IMR-90 (cell line): ENCODE results near the gene KDM8. TPM values are rescaled to one million over a fixed set of nuclear protein-coding genes. Genes with fewer than 3 reads are reported as not detected.

Experiments
- ATAC-seq: fragments of 200-7000 bp; cut with Tn5 transposase; 2 replicates; pipeline ENCODE4 v1.9.1; 2020; ENCODE audit warnings: low read depth, mild to moderate bottlenecking, moderate library complexity
- BruUV-seq: library from RNA; stranded (reverse); fragments of 400-500 nt; replicated peaks from 2 replicates; lab custom pipeline; 2021; lab: Mats Ljungman, UMichigan
- CTCF ChIA-PET: fragments of 300-600 bp; formaldehyde crosslinking; extraction: SDS; loops from one replicate; lab custom pipeline; 2021; ENCODE audit warnings: antibody characterized with exemption; lab: Yijun Ruan, JAX
- POLR2A ChIA-PET: fragments of 300-600 bp; sonication (Branson Sonifier 250); formaldehyde crosslinking; loops from one replicate; lab custom pipeline; 2022; ENCODE audit warnings: antibody characterized with exemption; ENCODE audit not compliant: unreplicated experiment; lab: Charles Lee
- DNase-seq: peaks from one replicate; pipeline ENCODE4 v3.0.0; 2013
- H2AFZ ChIP-seq: replicated peaks from 2 replicates; pipeline ENCODE3; 2013; ENCODE audit warnings: low read length, mild to moderate bottlenecking; ENCODE audit not compliant: poor library complexity
- H2AK5ac ChIP-seq: 2 replicates; pipeline ENCODE4 v1.6.1; 2013; ENCODE audit warnings: low read depth, low read length, inconsistent platforms
- H2AK9ac ChIP-seq: replicated peaks from 2 replicates; pipeline ENCODE3; 2013; ENCODE audit warnings: mild to moderate bottlenecking, low read depth, low read length, moderate library complexity; ENCODE audit not compliant: poor library complexity
- H2BK120ac ChIP-seq: 2 replicates; pipeline ENCODE4 v1.6.1; 2013; ENCODE audit warnings: low read depth, low read length, inconsistent platforms
- H2BK15ac ChIP-seq: 3 replicates; pipeline ENCODE4 v1.6.1; 2013; ENCODE audit warnings: low read depth, low read length, inconsistent platforms
- H2BK20ac ChIP-seq: 2 replicates; pipeline ENCODE4 v1.6.1; 2013; ENCODE audit warnings: low read depth, mild to moderate bottlenecking, inconsistent platforms, low read length, moderate library complexity
- H2BK5ac ChIP-seq: 2 replicates; pipeline ENCODE4 v1.6.1; 2013; ENCODE audit warnings: mild to moderate bottlenecking, low read depth, low read length, inconsistent platforms; ENCODE audit not compliant: poor library complexity, severe bottlenecking
- H3K14ac ChIP-seq: replicated peaks from 2 replicates; pipeline ENCODE4 v1.6.1; 2013; ENCODE audit warnings: low read depth, low read length, inconsistent platforms
- H3K18ac ChIP-seq: 2 replicates; pipeline ENCODE4 v1.6.1; 2013; ENCODE audit warnings: low read depth, low read length, control low read depth
- H3K23ac ChIP-seq: 2 replicates; pipeline ENCODE4 v1.6.1; 2013; ENCODE audit warnings: low read depth, low read length, inconsistent platforms
- H3K27ac ChIP-seq: 2 replicates; pipeline ENCODE4 v1.5.1; 2013; ENCODE audit warnings: mild to moderate bottlenecking, control low read depth, low read length; ENCODE audit not compliant: insufficient read depth
- H3K27me3 ChIP-seq: 2 replicates; pipeline ENCODE4 v1.6.1; 2013; ENCODE audit warnings: low read length; ENCODE audit not compliant: control insufficient read depth, insufficient read depth
- H3K36me3 ChIP-seq: 2 replicates; pipeline ENCODE4 v1.6.1; 2013; ENCODE audit warnings: low read length, mixed read lengths; ENCODE audit not compliant: control insufficient read depth, insufficient read depth
- H3K4ac ChIP-seq: 2 replicates; pipeline ENCODE4 v1.6.1; 2013; ENCODE audit warnings: low read depth, low read length, inconsistent platforms
- H3K4me1 ChIP-seq: 2 replicates; pipeline ENCODE4 v1.6.1; 2013; ENCODE audit warnings: low read length, mixed read lengths; ENCODE audit not compliant: control insufficient read depth, insufficient read depth
- H3K4me2 ChIP-seq: 2 replicates; pipeline ENCODE4 v1.6.1; 2013; ENCODE audit warnings: low read depth, mild to moderate bottlenecking, control low read depth, low read length, moderate library complexity
- H3K4me3 ChIP-seq: 2 replicates; pipeline ENCODE4 v1.5.1; 2013; ENCODE audit warnings: low read depth, mild to moderate bottlenecking, control low read depth, low read length, moderate library complexity; ENCODE audit not compliant: insufficient read depth
- H3K56ac ChIP-seq: 2 replicates; pipeline ENCODE4 v1.6.1; 2013; ENCODE audit warnings: low read length, inconsistent platforms; ENCODE audit not compliant: insufficient read depth; ENCODE audit errors: extremely low read depth
- H3K79me1 ChIP-seq, 2 experiments: 2 replicates each; pipeline ENCODE4 v1.6.1; 2013; ENCODE audit warnings: low read length in 2 of 2, inconsistent platforms in 1 of 2, low read depth in 1 of 2
- H3K9ac ChIP-seq: 2 replicates; pipeline ENCODE4 v1.6.1; 2013; ENCODE audit warnings: low read depth, low read length, control low read depth
- H3K9me1 ChIP-seq: 2 replicates; pipeline ENCODE4 v1.6.1; 2013; ENCODE audit warnings: low read length, inconsistent platforms; ENCODE audit not compliant: insufficient read depth
- H3K9me3 ChIP-seq: 2 replicates; pipeline ENCODE4 v1.6.1; 2013; ENCODE audit warnings: low read length; ENCODE audit not compliant: control insufficient read depth, insufficient read depth
- H4K20me1 ChIP-seq: 2 replicates; pipeline ENCODE4 v1.6.1; 2013; ENCODE audit warnings: low read length, inconsistent platforms; ENCODE audit not compliant: insufficient read depth
- H4K5ac ChIP-seq: 2 replicates; pipeline ENCODE4 v1.6.1; 2013; ENCODE audit warnings: mild to moderate bottlenecking, low read depth, low read length, control low read depth
- H4K8ac ChIP-seq, 2 experiments: 2 replicates each; pipeline ENCODE4 v1.6.1; 2013; ENCODE audit warnings: low read depth in 2 of 2, low read length in 2 of 2, control low read depth in 1 of 2, inconsistent platforms in 1 of 2
- H4K91ac ChIP-seq: 2 replicates; pipeline ENCODE4 v1.6.1; 2013; ENCODE audit warnings: low read depth, low read length, inconsistent platforms; ENCODE audit not compliant: insufficient read depth
- BHLHE40 ChIP-seq: fragments of 150-350 bp; IDR thresholded peaks from 2 replicates; pipeline ENCODE4 v1.6.1; 2016; ENCODE audit warnings: mild to moderate bottlenecking, low read depth, low read length
- CEBPB ChIP-seq: IDR thresholded peaks from 2 replicates; pipeline ENCODE4 v1.6.1; 2012; ENCODE audit warnings: low read depth, low read length, improper control_type of control experiment
- CHD1 ChIP-seq: IDR thresholded peaks from 2 replicates; pipeline ENCODE4 v1.6.1; 2012; ENCODE audit warnings: low read depth, low read length, improper control_type of control experiment
- ELK1 ChIP-seq: fragments of 150-350 bp; IDR thresholded peaks from 2 replicates; pipeline ENCODE4 v1.6.1; 2016; ENCODE audit warnings: low read depth, mild to moderate bottlenecking, low read length, moderate library complexity, borderline replicate concordance
- FOS ChIP-seq: fragments of 150-350 bp; IDR thresholded peaks from 2 replicates; pipeline ENCODE4 v1.6.1; 2016; ENCODE audit warnings: low read depth, low read length
- MAFK ChIP-seq: IDR thresholded peaks from 2 replicates; pipeline ENCODE4 v1.6.1; 2012; ENCODE audit warnings: low read depth, low read length, improper control_type of control experiment
- MXI1 ChIP-seq: IDR thresholded peaks from 2 replicates; pipeline ENCODE4 v1.6.1; 2012; ENCODE audit warnings: low read depth, mild to moderate bottlenecking, low read length, moderate library complexity, borderline replicate concordance
- NFE2L2 ChIP-seq: fragments of 150-350 bp; IDR thresholded peaks from 2 replicates; pipeline ENCODE4 v1.6.1; 2016; ENCODE audit warnings: low read depth, mild to moderate bottlenecking, low read length
- POLR2A ChIP-seq: IDR thresholded peaks from 2 replicates; pipeline ENCODE4 v1.6.1; 2012; ENCODE audit warnings: mild to moderate bottlenecking, low read depth, low read length
- RAD21 ChIP-seq: IDR thresholded peaks from 2 replicates; pipeline ENCODE4 v1.6.1; 2012; ENCODE audit warnings: low read length, improper control_type of control experiment
- RCOR1 ChIP-seq: IDR thresholded peaks from 2 replicates; pipeline ENCODE4 v1.6.1; 2012; ENCODE audit warnings: mild to moderate bottlenecking, low read length, improper control_type of control experiment; ENCODE audit not compliant: insufficient replicate concordance
- RFX5 ChIP-seq: IDR thresholded peaks from 2 replicates; pipeline ENCODE4 v1.8.0; 2012; ENCODE audit warnings: low read depth, mild to moderate bottlenecking, low read length, moderate library complexity
- SMC3 ChIP-seq: fragments of 150-350 bp; IDR thresholded peaks from 2 replicates; pipeline ENCODE4 v1.6.1; 2016; ENCODE audit warnings: low read depth, mild to moderate bottlenecking, antibody characterized with exemption, low read length, moderate library complexity
- WGBS, 2 experiments: methylation state at CpG; one replicate each; pipeline versions ENCODE4 v1.1.5 to v1.1.7; 2013; ENCODE audit warnings: missing lambda C conversion rate in 2 of 2; ENCODE audit not compliant: insufficient read length in 1 of 2; ENCODE audit errors: extremely low coverage in 2 of 2; 5-methylcytosine and 5-hydroxymethylcytosine counted together
- dilution Hi-C: fragments of 300-500 bp; cut with HindIII; formaldehyde crosslinking; loops from one replicate; pipeline ENCODE4 v1.14.3; 2018; ENCODE audit warnings: low sequenced_read_pairs; ENCODE audit not compliant: unreplicated experiment
- in situ Hi-C: fragments of 300-500 bp; cut with MboI; formaldehyde crosslinking; loops from 3 replicates; pipeline ENCODE4 v1.14.3; 2019; ENCODE audit warnings: low sequenced_read_pairs, inconsistent platforms, mixed read lengths
- intact Hi-C: fragments of 100-400 bp; cut with micrococcal nuclease; formaldehyde crosslinking; loops from 2 replicates; pipeline ENCODE4 v1.10.0; 2022
- polyA plus RNA-seq, 3 experiments: library from polyadenylated mRNA; depleted of rRNA; stranded (reverse); fragments of >200 nt; gene quantifications; 2 replicates each; pipeline ENCODE4 v1.2.3, GENCODE V29; 2012; ENCODE audit warnings: low replicate concordance in 1 of 3
- total RNA-seq: library from RNA; depleted of rRNA; stranded (reverse); fragments of >200 nt; gene quantifications from 2 replicates; pipeline ENCODE4 v1.2.3, GENCODE V29; 2012
- TF ChIP-seq, protein P1 (sequence below): fragments of 150-350 bp; IDR thresholded peaks from 2 replicates; pipeline ENCODE4 v1.6.1; 2017; ENCODE audit warnings: mild to moderate bottlenecking, antibody characterized with exemption, low read length, low read depth
- TF ChIP-seq, protein P2 (sequence below): conservative IDR thresholded peaks from 2 replicates; pipeline ENCODE4 v1.5.1; 2012; ENCODE audit warnings: mild to moderate bottlenecking, low read depth, low read length, improper control_type of control experiment

KDM8 gene
- total and polyA plus RNA-seq, 2 of the 4 experiments (the other 2 are of a cell fraction): 3.2 to 3.8 TPM

GRCh38 chr16:27204312-27204915, 1.1 kb downstream of the KDM8 start:
- peak overlapping the region; percentile 28; the same call in 1 of the 2 replicates for H2BK120ac ChIP-seq
- H2AFZ ChIP-seq: peak overlapping the region; percentile 95
- H4K20me1 ChIP-seq: no peaks in the 10 kb centered on the region
- H3K27me3 ChIP-seq: no peaks in the 10 kb centered on the region
- ChIA-PET POLR2A (interaction anchor here (1.1 kb wide), 1 partner anchor 26 kb away, joined by 5 read pairs; no protein-coding TSS in a partner anchor), CTCF (interaction anchor here (1.0 to 1.5 kb wide), 2 partner anchors 25 to 163 kb away, joined by 3 read pairs; no protein-coding TSS in a partner anchor)
- H3K14ac ChIP-seq: peak overlapping the region; percentile 82
- peaks cover 15 to 27% of the 10 kb centered on the region in 2 experiments; a peak in 2 of 4 replicates for H3K79me1 ChIP-seq
- H3K9ac ChIP-seq: peak overlapping the region; percentile 80
- H3K4me3 ChIP-seq: peak overlapping the region; percentile 56
- no peak overlapping the region for H2BK20ac ChIP-seq
- peak overlapping the region; percentile 84 for H3K27ac ChIP-seq
- H3K9me1 ChIP-seq: peaks cover 3% of the 10 kb centered on the region
- in situ Hi-C loops: no loop called here
- H4K8ac ChIP-seq: peak overlapping the region; percentile 82 to 92
- peak overlapping the region; percentile 90 for H2AK9ac ChIP-seq
- no peaks in the 10 kb centered on the region for H3K36me3 ChIP-seq
- dilution Hi-C loops: no loop called here
- 0 out of 3 replicates have a peak overlapping the region, but pooled peaks have one; percentile 8 for H2BK15ac ChIP-seq
- ATAC-seq (no peak), DNase-seq (no peak)
- H2BK5ac ChIP-seq: peak overlapping the region; percentile 75
- peak overlapping the region; percentile 79 for H3K4me2 ChIP-seq
- peak overlapping the region; percentile 83 for H3K56ac ChIP-seq
- peak overlapping the region; percentile 78 for H3K23ac ChIP-seq
- H4K5ac ChIP-seq: peak overlapping the region; percentile 61
- H3K18ac ChIP-seq: peak overlapping the region; percentile 31; the same call in 1 of the 2 replicates
- intact Hi-C loops: no loop called here
- H3K4me1 ChIP-seq: peaks cover 2% of the 10 kb centered on the region
- peak overlapping the region; percentile 83 for H2AK5ac ChIP-seq
- no TSS peak for BruUV-seq
- no peaks in the 10 kb centered on the region for H3K9me3 ChIP-seq
- peak overlapping the region; percentile 86 for H4K91ac ChIP-seq
- WGBS, 2 experiments: 0% methylated on average over 2 of the region's 14 CpGs; no CpG with 5 or more reads in 1 of the 2 experiments
- peak overlapping the region; percentile 85 for H3K4ac ChIP-seq
- TF ChIP-seq CEBPB (no peak), MAFK (no peak), RFX5 (no peak), FOS (no peak), POLR2A (no peak), MXI1 (no peak), ELK1 (no peak), RAD21 (no peak), NFE2L2 (no peak), RCOR1 (no peak), CHD1 (no peak), SMC3 (no peak), BHLHE40 (no peak)
- TF ChIP-seq, protein P1, sequence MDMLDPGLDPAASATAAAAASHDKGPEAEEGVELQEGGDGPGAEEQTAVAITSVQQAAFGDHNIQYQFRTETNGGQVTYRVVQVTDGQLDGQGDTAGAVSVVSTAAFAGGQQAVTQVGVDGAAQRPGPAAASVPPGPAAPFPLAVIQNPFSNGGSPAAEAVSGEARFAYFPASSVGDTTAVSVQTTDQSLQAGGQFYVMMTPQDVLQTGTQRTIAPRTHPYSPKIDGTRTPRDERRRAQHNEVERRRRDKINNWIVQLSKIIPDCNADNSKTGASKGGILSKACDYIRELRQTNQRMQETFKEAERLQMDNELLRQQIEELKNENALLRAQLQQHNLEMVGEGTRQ: no peak
- TF ChIP-seq, protein P2, sequence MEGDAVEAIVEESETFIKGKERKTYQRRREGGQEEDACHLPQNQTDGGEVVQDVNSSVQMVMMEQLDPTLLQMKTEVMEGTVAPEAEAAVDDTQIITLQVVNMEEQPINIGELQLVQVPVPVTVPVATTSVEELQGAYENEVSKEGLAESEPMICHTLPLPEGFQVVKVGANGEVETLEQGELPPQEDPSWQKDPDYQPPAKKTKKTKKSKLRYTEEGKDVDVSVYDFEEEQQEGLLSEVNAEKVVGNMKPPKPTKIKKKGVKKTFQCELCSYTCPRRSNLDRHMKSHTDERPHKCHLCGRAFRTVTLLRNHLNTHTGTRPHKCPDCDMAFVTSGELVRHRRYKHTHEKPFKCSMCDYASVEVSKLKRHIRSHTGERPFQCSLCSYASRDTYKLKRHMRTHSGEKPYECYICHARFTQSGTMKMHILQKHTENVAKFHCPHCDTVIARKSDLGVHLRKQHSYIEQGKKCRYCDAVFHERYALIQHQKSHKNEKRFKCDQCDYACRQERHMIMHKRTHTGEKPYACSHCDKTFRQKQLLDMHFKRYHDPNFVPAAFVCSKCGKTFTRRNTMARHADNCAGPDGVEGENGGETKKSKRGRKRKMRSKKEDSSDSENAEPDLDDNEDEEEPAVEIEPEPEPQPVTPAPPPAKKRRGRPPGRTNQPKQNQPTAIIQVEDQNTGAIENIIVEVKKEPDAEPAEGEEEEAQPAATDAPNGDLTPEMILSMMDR: no peak
